ENCODE data around the gene TTC33.

GRCh38 chr5:40615586-40616170 is 140.1 kb downstream of the TTC33 start:
- TF ChIP-seq EZH2 (IDR thresholded peaks at IDR 0.05) (no peak), CTCF (IDR thresholded peaks at IDR 0.05) (no peak)
